Kidney epithelial cell (primary cell): ENCODE measurements around the gene RING1. TPM values are rescaled to one million over a fixed set of nuclear protein-coding genes. Genes with fewer than 3 reads are reported as not detected.

Source experiments
- DNase-seq: peaks from one replicate; pipeline ENCODE4 v3.0.0-alpha.2; 2010; ENCODE audit warnings: low read depth
- H3K27me3 ChIP-seq: 2 replicates; pipeline ENCODE4 v1.6.0; 2011; ENCODE audit warnings: low read length; ENCODE audit not compliant: control insufficient read depth, insufficient read depth
- H3K36me3 ChIP-seq: 2 replicates; pipeline ENCODE4 v1.5.1; 2011; ENCODE audit warnings: low read length; ENCODE audit not compliant: control insufficient read depth, insufficient read depth
- H3K4me3 ChIP-seq: 2 replicates; pipeline ENCODE4 v1.5.1; 2011; ENCODE audit warnings: low read depth, mild to moderate bottlenecking, control low read depth, low read length
- CTCF ChIP-seq: IDR thresholded peaks from 2 replicates; pipeline ENCODE4 v1.5.1; 2011; ENCODE audit warnings: mild to moderate bottlenecking, moderate library complexity, low read length, control low read depth, inconsistent platforms; ENCODE audit not compliant: insufficient read depth, poor library complexity, severe bottlenecking
- total RNA-seq: library from RNA; depleted of rRNA; stranded (reverse); fragments of >200 nt; gene quantifications from 2 replicates; pipeline ENCODE4 v1.2.3, GENCODE V29; 2015

RING1 gene
- total RNA-seq, 1 donor from 2014 or later, result 12.1 TPM

- no peak for DNase-seq
Observed at GRCh38 chr6:33164176-33164575, 44.1 kb upstream of the RING1 start.

GRCh38 chr6:33164665-33165373 is 43.5 kb upstream of the RING1 start:
- no peak for DNase-seq
- Histone ChIP-seq H3K36me3 (no peaks in the 10 kb centered on the region), H3K27me3 (peaks cover 14% of the 10 kb centered on the region), H3K4me3 (no peak overlapping the region)
- TF ChIP-seq CTCF, result no peak

More at GRCh38 chr6:33164176-33164575, 44.1 kb upstream of the RING1 start:
- peaks cover 14% of the 10 kb centered on the region for H3K27me3 ChIP-seq
- no peak overlapping the region for H3K4me3 ChIP-seq
- no peaks in the 10 kb centered on the region for H3K36me3 ChIP-seq
- no peak for TF ChIP-seq CTCF

- DNase-seq, result no peak
- Histone ChIP-seq H3K27me3 (peaks cover 14% of the 10 kb centered on the region), H3K36me3 (no peaks in the 10 kb centered on the region), H3K4me3 (no peak overlapping the region)
- TF ChIP-seq CTCF, result no peak
Observed at GRCh38 chr6:33165581-33166258, 42.6 kb upstream of the RING1 start.

GRCh38 chr6:33166363-33166762 is 41.9 kb upstream of the RING1 start:
- no peak for TF ChIP-seq CTCF
- Histone ChIP-seq H3K36me3 (no peaks in the 10 kb centered on the region), H3K27me3 (peaks cover 14% of the 10 kb centered on the region), H3K4me3 (no peak overlapping the region)
- DNase-seq, result no peak

GRCh38 chr6:33166811-33167210 is 41.5 kb upstream of the RING1 start:
- TF ChIP-seq CTCF, result no peak
- Histone ChIP-seq H3K4me3 (no peak overlapping the region), H3K27me3 (peaks cover 14% of the 10 kb centered on the region), H3K36me3 (no peaks in the 10 kb centered on the region)
- no peak for DNase-seq
